AG04449 (cell line): ENCODE results near the gene VAC14.

Experiments used
- CTCF ChIA-PET: fragments of 350-600 bp; formaldehyde crosslinking; extraction: SDS; loops from one replicate; lab custom pipeline; 2021; ENCODE audit warnings: antibody characterized with exemption; lab: Yijun Ruan, JAX
- POLR2A ChIA-PET: fragments of 400-600, 350-600 bp; formaldehyde crosslinking; extraction: SDS; loops from one replicate; lab custom pipeline; 2020; ENCODE audit warnings: antibody characterized with exemption, inconsistent platforms; lab: Yijun Ruan, JAX
- DNase-seq: peaks from one replicate; pipeline ENCODE4 v3.0.0-alpha.2; 2010; ENCODE audit warnings: low read depth, low spot score
- H3K4me3 ChIP-seq: 2 replicates; pipeline ENCODE4 v1.5.1; 2011; ENCODE audit warnings: low read depth, mild to moderate bottlenecking, control low read depth, low read length
- TF ChIP-seq, protein P1 (sequence below): IDR thresholded peaks from one replicate; pipeline ENCODE4 v1.5.1; 2011; ENCODE audit warnings: mild to moderate bottlenecking, moderate library complexity, low read length, control low read depth, inconsistent platforms; ENCODE audit not compliant: insufficient read depth; ENCODE audit errors: missing control alignments

The VAC14 gene

GRCh38 chr16:70805380-70805779, 4.4 kb upstream of the VAC14 start:
- POLR2A ChIA-PET, result no interaction called here
- DNase-seq, result no peak
- CTCF ChIA-PET, result no interaction called here
- H3K4me3 ChIP-seq, result no peak overlapping the region
- TF ChIP-seq, protein P1, sequence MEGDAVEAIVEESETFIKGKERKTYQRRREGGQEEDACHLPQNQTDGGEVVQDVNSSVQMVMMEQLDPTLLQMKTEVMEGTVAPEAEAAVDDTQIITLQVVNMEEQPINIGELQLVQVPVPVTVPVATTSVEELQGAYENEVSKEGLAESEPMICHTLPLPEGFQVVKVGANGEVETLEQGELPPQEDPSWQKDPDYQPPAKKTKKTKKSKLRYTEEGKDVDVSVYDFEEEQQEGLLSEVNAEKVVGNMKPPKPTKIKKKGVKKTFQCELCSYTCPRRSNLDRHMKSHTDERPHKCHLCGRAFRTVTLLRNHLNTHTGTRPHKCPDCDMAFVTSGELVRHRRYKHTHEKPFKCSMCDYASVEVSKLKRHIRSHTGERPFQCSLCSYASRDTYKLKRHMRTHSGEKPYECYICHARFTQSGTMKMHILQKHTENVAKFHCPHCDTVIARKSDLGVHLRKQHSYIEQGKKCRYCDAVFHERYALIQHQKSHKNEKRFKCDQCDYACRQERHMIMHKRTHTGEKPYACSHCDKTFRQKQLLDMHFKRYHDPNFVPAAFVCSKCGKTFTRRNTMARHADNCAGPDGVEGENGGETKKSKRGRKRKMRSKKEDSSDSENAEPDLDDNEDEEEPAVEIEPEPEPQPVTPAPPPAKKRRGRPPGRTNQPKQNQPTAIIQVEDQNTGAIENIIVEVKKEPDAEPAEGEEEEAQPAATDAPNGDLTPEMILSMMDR, result no peak

- ChIA-PET CTCF (interaction anchor here (1.5 kb wide), 1 partner anchor 553 kb away, joined by 3 read pairs; no protein-coding TSS in a partner anchor), POLR2A (interaction anchor here (1.0 kb wide), 1 partner anchor 43 kb away, joined by 3 read pairs; no protein-coding TSS in a partner anchor)
- TF ChIP-seq, protein P1, result no peak
- no peak overlapping the region for H3K4me3 ChIP-seq
- no peak for DNase-seq
Observed at GRCh38 chr16:70804734-70805169, 3.8 kb upstream of the VAC14 start.

- DNase-seq, result peak; percentile 52
- ChIA-PET POLR2A (interaction anchor here (1.0 kb wide), 1 partner anchor 43 kb away, joined by 3 read pairs; no protein-coding TSS in a partner anchor), CTCF (interaction anchor here (1.5 kb wide), 2 partner anchors 33 to 554 kb away, joined by 3 to 5 read pairs; no protein-coding TSS in a partner anchor)
- H3K4me3 ChIP-seq, result no peak overlapping the region
- TF ChIP-seq, protein P1, result no peak
Observed at GRCh38 chr16:70804153-70804733, 3.3 kb upstream of the VAC14 start.

DNA sequence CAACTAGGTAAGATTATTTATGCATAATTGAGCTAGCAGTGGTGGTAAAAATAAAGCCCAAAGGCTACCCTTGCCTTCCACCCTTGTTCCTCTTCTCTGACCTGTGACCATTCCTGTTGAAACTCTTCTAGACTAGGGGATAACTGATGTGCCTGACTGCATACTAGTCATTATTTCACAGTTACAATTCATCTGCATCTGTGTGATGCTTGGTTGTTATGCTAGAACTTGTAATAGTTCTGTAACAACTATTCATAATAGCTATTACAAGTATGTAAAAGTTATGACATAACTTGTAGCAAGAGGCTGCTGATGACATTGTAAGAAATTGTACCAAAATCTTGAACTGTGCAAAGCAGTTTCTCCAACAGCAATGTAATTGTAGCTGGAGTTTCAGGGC, 2.4 kb upstream of the VAC14 start:
- CTCF ChIA-PET, result interaction anchor here (1.5 kb wide), 2 partner anchors 32 to 554 kb away, joined by 3 to 5 read pairs; no protein-coding TSS in a partner anchor
- POLR2A ChIA-PET, result interaction anchor here (1.0 kb wide), 1 partner anchor 25 kb away, joined by 3 read pairs; no protein-coding TSS in a partner anchor
- no peak for DNase-seq
- H3K4me3 ChIP-seq, result no peak overlapping the region
- TF ChIP-seq, protein P1, result no peak

GRCh38 chr16:70801611-70802010, 653 bp upstream of the VAC14 start:
- ChIA-PET POLR2A (no interaction called here), CTCF (no interaction called here)
- no peak for DNase-seq
- TF ChIP-seq, protein P1, result no peak
- no peak overlapping the region for H3K4me3 ChIP-seq

DNA sequence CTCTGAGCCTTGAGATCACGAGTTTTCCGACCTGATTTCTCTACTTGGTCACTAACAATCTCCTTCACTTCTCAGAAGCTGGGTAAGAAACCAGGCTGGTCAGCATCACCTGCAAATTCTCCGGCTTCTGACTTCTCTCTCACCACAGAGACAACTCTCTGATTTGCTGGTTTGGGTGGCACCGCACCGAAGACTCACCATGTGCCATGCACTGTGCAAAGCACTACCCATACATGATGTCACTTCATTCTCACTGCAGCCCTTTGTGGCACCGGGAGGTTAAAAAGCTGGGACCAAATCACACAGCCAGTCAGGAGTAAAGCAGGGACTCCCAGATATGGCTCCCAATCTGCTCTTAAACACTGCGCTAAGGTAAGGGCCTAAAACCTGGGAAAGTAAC, 647 bp downstream of the VAC14 start:
- ChIA-PET POLR2A (no interaction called here), CTCF (interaction anchor here (0.9 kb wide), 1 partner anchor 30 kb away, joined by 3 read pairs; no protein-coding TSS in a partner anchor)
- peak overlapping the region; percentile 87 for H3K4me3 ChIP-seq
- TF ChIP-seq, protein P1, result no peak
- DNase-seq, result no peak
